H9 (cell line): Measurements from ENCODE around the gene CFAP161. TPM values are rescaled to one million over a fixed set of nuclear protein-coding genes. Genes with fewer than 3 reads are reported as not detected.

Source experiments
- DNase-seq: peaks from one replicate; pipeline ENCODE4 v3.0.0-alpha.2; 2017
- H2AFZ ChIP-seq: one replicate; pipeline ENCODE4 v1.6.1; 2013; ENCODE audit warnings: mild to moderate bottlenecking, low read length, control low read depth, moderate library complexity
- H2AK5ac ChIP-seq: 2 replicates; pipeline ENCODE4 v1.6.1; 2013; ENCODE audit warnings: low read length, control low read depth, mixed read lengths; ENCODE audit not compliant: insufficient read length
- H2BK120ac ChIP-seq: one replicate; pipeline ENCODE4 v1.6.1; 2013; ENCODE audit warnings: low read depth, mild to moderate bottlenecking, low read length, control low read depth, inconsistent platforms; ENCODE audit not compliant: poor library complexity, severe bottlenecking
- H2BK12ac ChIP-seq: 2 replicates; pipeline ENCODE4 v1.6.1; 2013; ENCODE audit warnings: low read length, control low read depth, mixed read lengths, low read depth; ENCODE audit not compliant: insufficient read length
- H2BK15ac ChIP-seq: 2 replicates; pipeline ENCODE4 v1.6.1; 2013; ENCODE audit warnings: low read depth, low read length, control low read depth
- H2BK20ac ChIP-seq: one replicate; pipeline ENCODE4 v1.6.1; 2013; ENCODE audit warnings: low read depth, mild to moderate bottlenecking, low read length, control low read depth, inconsistent platforms; ENCODE audit not compliant: poor library complexity, severe bottlenecking
- H2BK5ac ChIP-seq: 2 replicates; pipeline ENCODE4 v1.6.1; 2013; ENCODE audit warnings: low read length, control low read depth, mixed read lengths; ENCODE audit not compliant: insufficient read length
- H3K14ac ChIP-seq: 2 replicates; pipeline ENCODE4 v1.6.1; 2013; ENCODE audit warnings: low read length, control low read depth; ENCODE audit not compliant: insufficient read depth
- H3K18ac ChIP-seq: 2 replicates; pipeline ENCODE4 v1.6.1; 2013; ENCODE audit warnings: low read depth, mild to moderate bottlenecking, mixed read lengths, low read length, control low read depth; ENCODE audit not compliant: insufficient read length
- H3K23ac ChIP-seq: 2 replicates; pipeline ENCODE4 v1.6.1; 2013; ENCODE audit warnings: low read length, control low read depth, mixed read lengths, low read depth; ENCODE audit not compliant: insufficient read length
- H3K23me2 ChIP-seq: 2 replicates; pipeline ENCODE4 v1.6.1; 2013; ENCODE audit warnings: low read depth, mild to moderate bottlenecking, mixed read lengths, low read length, control low read depth; ENCODE audit not compliant: insufficient read length, poor library complexity, severe bottlenecking
- H3K27ac ChIP-seq: 2 replicates; pipeline ENCODE4 v1.5.1; 2013; ENCODE audit warnings: low read length, control low read depth, mixed read lengths, low read depth; ENCODE audit not compliant: insufficient read length
- H3K27me3 ChIP-seq: 2 replicates; pipeline ENCODE4 v1.6.1; 2013; ENCODE audit warnings: low read length, control low read depth, inconsistent platforms; ENCODE audit not compliant: insufficient read depth
- H3K4ac ChIP-seq: 2 replicates; pipeline ENCODE4 v1.6.1; 2013; ENCODE audit warnings: low read depth, mild to moderate bottlenecking, control low read depth, inconsistent platforms, low read length, moderate library complexity
- H3K4me1 ChIP-seq: 2 replicates; pipeline ENCODE4 v1.6.1; 2013; ENCODE audit warnings: low read length, control low read depth, inconsistent platforms; ENCODE audit not compliant: insufficient read depth
- H3K4me2 ChIP-seq: 2 replicates; pipeline ENCODE4 v1.6.1; 2013; ENCODE audit warnings: low read length, control low read depth, mixed read lengths; ENCODE audit not compliant: insufficient read length, insufficient read depth
- H3K56ac ChIP-seq: 2 replicates; pipeline ENCODE4 v1.6.1; 2013; ENCODE audit warnings: low read depth, mild to moderate bottlenecking, mixed read lengths, low read length, control low read depth; ENCODE audit not compliant: insufficient read length
- H3K79me1 ChIP-seq: 2 replicates; pipeline ENCODE4 v1.6.1; 2013; ENCODE audit warnings: low read depth, mild to moderate bottlenecking, moderate library complexity, low read length, control low read depth, inconsistent platforms; ENCODE audit not compliant: insufficient read depth, poor library complexity, severe bottlenecking
- H3K79me2 ChIP-seq: 2 replicates; pipeline ENCODE4 v1.6.1; 2013; ENCODE audit warnings: low read length, control low read depth, inconsistent platforms; ENCODE audit not compliant: insufficient read depth
- H3K9ac ChIP-seq: 2 replicates; pipeline ENCODE4 v1.6.1; 2013; ENCODE audit warnings: low read length, control low read depth, mixed read lengths; ENCODE audit not compliant: insufficient read length; ENCODE audit errors: extremely low read depth
- H3K9me3 ChIP-seq: one replicate; pipeline ENCODE4 v1.6.1; 2013; ENCODE audit warnings: low read depth, low read length, inconsistent platforms; ENCODE audit not compliant: control insufficient read depth
- H3T11ph ChIP-seq: one replicate; pipeline ENCODE4 v1.6.1; 2013; ENCODE audit warnings: mild to moderate bottlenecking, low read length, control low read depth, inconsistent platforms
- H4K20me1 ChIP-seq: one replicate; pipeline ENCODE4 v1.6.1; 2013; ENCODE audit not compliant: control insufficient read depth, insufficient read length, insufficient read depth
- H4K5ac ChIP-seq: 2 replicates; pipeline ENCODE4 v1.6.1; 2013; ENCODE audit warnings: low read depth, mild to moderate bottlenecking, mixed read lengths, low read length, control low read depth; ENCODE audit not compliant: insufficient read length
- H4K8ac ChIP-seq: replicated peaks from 2 replicates; pipeline ENCODE4 v1.6.1; 2013; ENCODE audit warnings: low read length, control low read depth, mixed read lengths, low read depth; ENCODE audit not compliant: insufficient read length
- H4K91ac ChIP-seq: 2 replicates; pipeline ENCODE4 v1.6.1; 2013; ENCODE audit warnings: low read depth, mild to moderate bottlenecking, moderate library complexity, mixed read lengths, low read length, control low read depth; ENCODE audit not compliant: insufficient read length
- H3K27ac Mint-ChIP-seq, 3 experiments: 2 replicates in 2 of 3; 3 replicates in 1 of 3; pipeline ENCODE4 v1.8.0; 2020 to 2021; ENCODE audit warnings: mixed read lengths in 3 of 3, mild to moderate bottlenecking in 1 of 3, moderate library complexity in 1 of 3
- H3K27me3 Mint-ChIP-seq: 2 replicates; pipeline ENCODE4 v1.8.0; 2021; ENCODE audit warnings: low read depth, mild to moderate bottlenecking, moderate library complexity, mixed read lengths
- H3K36me3 Mint-ChIP-seq, 3 experiments: 2 replicates in 2 of 3; 3 replicates in 1 of 3; pipeline ENCODE4 v1.8.0; 2020 to 2021; ENCODE audit warnings: low read depth in 3 of 3, mixed read lengths in 3 of 3; ENCODE audit not compliant: insufficient read depth in 1 of 3
- H3K4me1 Mint-ChIP-seq, 2 experiments: 2 replicates each; pipeline ENCODE4 v1.8.0; 2020; ENCODE audit warnings: mixed read lengths in 2 of 2
- H3K4me3 Mint-ChIP-seq, 2 experiments: 2 replicates in 1 of 2; 3 replicates in 1 of 2; pipeline ENCODE4 v1.8.0; 2020 to 2021; ENCODE audit warnings: mild to moderate bottlenecking in 2 of 2, mixed read lengths in 2 of 2, moderate library complexity in 1 of 2
- H3K9me3 Mint-ChIP-seq, 2 experiments: 2 replicates in 1 of 2; 3 replicates in 1 of 2; pipeline ENCODE4 v1.8.0; 2020; ENCODE audit warnings: mild to moderate bottlenecking in 2 of 2, mixed read lengths in 2 of 2, moderate library complexity in 1 of 2
- CTCF ChIP-seq: fragments of 200-600 bp; sonication (generic); conservative IDR thresholded peaks from 3 replicates; pipeline ENCODE4 v1.8.0; 2021; ENCODE audit warnings: antibody characterized with exemption, mild to moderate bottlenecking
- WGBS: extraction: QIAGEN DNeasy Blood & Tissue Kit; methylation state at CpG from one replicate; pipeline ENCODE4 v1.1.7; 2013; ENCODE audit warnings: missing lambda C conversion rate, low lambda C conversion rate, mixed read lengths; ENCODE audit not compliant: insufficient read length; ENCODE audit errors: extremely low coverage; 5-methylcytosine and 5-hydroxymethylcytosine counted together
- total RNA-seq: library from RNA; stranded (reverse); gene quantifications from 2 replicates; pipeline ENCODE4 v1.2.1, GENCODE V29; 2021

CFAP161 gene
- total RNA-seq, 1 experiment from 2014 or later = 0.24 TPM

- H3K27me3 Mint-ChIP-seq = peaks cover 9% of the 10 kb centered on the region
- no peak overlapping the region for H4K8ac ChIP-seq
- no peak overlapping the region for H2AK5ac ChIP-seq
- no peak overlapping the region for H3K56ac ChIP-seq
- H3K79me1 ChIP-seq = no peaks in the 10 kb centered on the region
- H4K5ac ChIP-seq = no peak overlapping the region
- H3K27ac Mint-ChIP-seq = no peak overlapping the region; a peak in 1 of 7 replicates
- H3K4me2 ChIP-seq = no peak overlapping the region
- no peak for TF ChIP-seq CTCF
- no peak overlapping the region for H2BK20ac ChIP-seq
- no peak overlapping the region for H2AFZ ChIP-seq
- no peak overlapping the region for H3K23ac ChIP-seq
- H2BK12ac ChIP-seq = no peak overlapping the region
- no peak overlapping the region for H4K91ac ChIP-seq
- H3K27me3 ChIP-seq = no peaks in the 10 kb centered on the region
- H3K4me1 Mint-ChIP-seq = peaks cover 1 to 3% of the 10 kb centered on the region in 2 experiments; a peak in 2 of 4 replicates
- H2BK120ac ChIP-seq = no peak overlapping the region
- no peak overlapping the region for H3K18ac ChIP-seq
- H3K4me3 Mint-ChIP-seq = no peak overlapping the region
- no peak overlapping the region for H3T11ph ChIP-seq
- H3K9me3 Mint-ChIP-seq = no peaks in the 10 kb centered on the region
- H3K9me3 ChIP-seq = no peaks in the 10 kb centered on the region
- no peak for DNase-seq
- no peaks in the 10 kb centered on the region for H3K36me3 Mint-ChIP-seq
- H4K20me1 ChIP-seq = no peaks in the 10 kb centered on the region
- no peaks in the 10 kb centered on the region; the same call in 1 of the 2 replicates for H3K4me1 ChIP-seq
- H3K4ac ChIP-seq = no peak overlapping the region
- H2BK15ac ChIP-seq = no peak overlapping the region
- H3K23me2 ChIP-seq = no peaks in the 10 kb centered on the region
- no peak overlapping the region for H3K14ac ChIP-seq
- no peak overlapping the region for H3K27ac ChIP-seq
- no peak overlapping the region for H3K9ac ChIP-seq
- H2BK5ac ChIP-seq = no peak overlapping the region
- H3K79me2 ChIP-seq = no peaks in the 10 kb centered on the region
- WGBS = no CpG with 5 or more reads among the region's 5 CpGs
These were observed 40.1 kb upstream of the CFAP161 start for GRCh38 chr15:81093961-81094360.
